SU-DHL-6 (cell line): ENCODE data around the gene TMEM245.

Experiments
- H2AFZ ChIP-seq: fragments of 200-600 bp; sonication (generic); 2 replicates; pipeline ENCODE4 v1.6.1; 2014; ENCODE audit warnings: low read depth, mild to moderate bottlenecking, moderate library complexity, mixed read lengths, antibody characterized with exemption, low read length; ENCODE audit not compliant: severe bottlenecking
- H3F3A ChIP-seq: fragments of 200-600 bp; shearing (Covaris generic); 2 replicates; pipeline ENCODE4 v1.6.0; 2016; ENCODE audit warnings: antibody characterized with exemption, mild to moderate bottlenecking; ENCODE audit not compliant: insufficient read depth
- H3K27ac ChIP-seq: fragments of 200-600 bp; sonication (generic); 2 replicates; pipeline ENCODE4 v1.5.1; 2016; ENCODE audit warnings: low read depth, mild to moderate bottlenecking, low read length, moderate library complexity, mixed read lengths
- H3K27me3 ChIP-seq: fragments of 200-600 bp; sonication (generic), shearing (Covaris generic); 2 replicates; pipeline ENCODE4 v1.6.0; 2014; ENCODE audit warnings: mild to moderate bottlenecking, low read length
- H3K36me3 ChIP-seq: fragments of 200-600 bp; sonication (generic); 2 replicates; pipeline ENCODE4 v1.6.1; 2014; ENCODE audit warnings: mild to moderate bottlenecking, low read length, mixed read lengths
- H3K4me2 ChIP-seq: fragments of 300-600, 200-600 bp; shearing (Covaris generic), sonication (generic); 2 replicates; pipeline ENCODE4 v1.6.0; 2014; ENCODE audit warnings: low read length, low read depth, mild to moderate bottlenecking; ENCODE audit not compliant: poor library complexity, severe bottlenecking
- H3K4me3 ChIP-seq: fragments of 200-600 bp; sonication (generic); 2 replicates; pipeline ENCODE4 v1.5.1; 2014; ENCODE audit warnings: antibody characterized with exemption, low read length, mild to moderate bottlenecking, mixed read lengths; ENCODE audit not compliant: insufficient read depth, poor library complexity, severe bottlenecking
- H3K79me2 ChIP-seq: fragments of 200-600 bp; sonication (generic); 2 replicates; pipeline ENCODE4 v1.6.1; 2014; ENCODE audit warnings: mild to moderate bottlenecking, low read length, moderate library complexity; ENCODE audit not compliant: insufficient read depth
- H3K9ac ChIP-seq: fragments of 200-600 bp; sonication (generic); 2 replicates; pipeline ENCODE4 v1.7.0; 2014; ENCODE audit warnings: mild to moderate bottlenecking, low read length
- H3K9me2 ChIP-seq: fragments of 200-600 bp; sonication (generic); replicated peaks from 2 replicates; pipeline ENCODE4 v1.6.1; 2014; ENCODE audit warnings: low read length; ENCODE audit not compliant: insufficient read depth
- H3K9me3 ChIP-seq: fragments of 200-600 bp; sonication (generic); 2 replicates; pipeline ENCODE4 v1.6.1; 2014; ENCODE audit warnings: low read length, mixed read lengths; ENCODE audit not compliant: insufficient read depth
- H4K20me1 ChIP-seq: fragments of 200-600 bp; sonication (generic); 2 replicates; pipeline ENCODE4 v1.6.1; 2014; ENCODE audit warnings: low read depth, mild to moderate bottlenecking, antibody characterized with exemption, low read length, moderate library complexity, mixed read lengths
- CTCF ChIP-seq: fragments of 200-600 bp; sonication (generic); IDR thresholded peaks from one replicate; pipeline ENCODE4 v1.5.1; 2017; ENCODE audit warnings: antibody characterized with exemption, mild to moderate bottlenecking, low read length, moderate library complexity; ENCODE audit not compliant: insufficient read depth, poor library complexity, severe bottlenecking
- EZH2phosphoT487 ChIP-seq: fragments of 200-600 bp; sonication (generic), shearing (Covaris generic); conservative IDR thresholded peaks from 2 replicates; pipeline ENCODE4 v1.6.1; 2018; ENCODE audit warnings: mild to moderate bottlenecking, antibody characterized with exemption, low read length, moderate library complexity, mixed read lengths

Gene TMEM245

GRCh38 chr9:109150925-109151545 is 31.3 kb upstream of the TMEM245 start:
- no peak overlapping the region for H2AFZ ChIP-seq
- no peaks in the 10 kb centered on the region for H3F3A ChIP-seq
- H3K27ac ChIP-seq: no peak overlapping the region
- peaks cover 3% of the 10 kb centered on the region; the same call in 1 of the 2 replicates for H3K9me3 ChIP-seq
- H4K20me1 ChIP-seq: no peaks in the 10 kb centered on the region
- no peaks in the 10 kb centered on the region for H3K27me3 ChIP-seq
- TF ChIP-seq EZH2phosphoT487: no peak
- no peak for TF ChIP-seq CTCF
- H3K79me2 ChIP-seq: no peaks in the 10 kb centered on the region
- no peaks in the 10 kb centered on the region for H3K36me3 ChIP-seq
- no peak overlapping the region for H3K4me3 ChIP-seq
- no peak overlapping the region for H3K9ac ChIP-seq
- H3K4me2 ChIP-seq: no peak overlapping the region
- no peaks in the 10 kb centered on the region for H3K9me2 ChIP-seq

- no peak overlapping the region for H3K9ac ChIP-seq
- no peak overlapping the region for H3K4me3 ChIP-seq
- H3K79me2 ChIP-seq: no peaks in the 10 kb centered on the region
- H3K27ac ChIP-seq: no peak overlapping the region
- no peaks in the 10 kb centered on the region for H4K20me1 ChIP-seq
- H3K27me3 ChIP-seq: no peaks in the 10 kb centered on the region
- H3K36me3 ChIP-seq: no peaks in the 10 kb centered on the region
- no peak overlapping the region for H3K4me2 ChIP-seq
- no peak for TF ChIP-seq CTCF
- no peaks in the 10 kb centered on the region for H3K9me2 ChIP-seq
- no peak overlapping the region for H2AFZ ChIP-seq
- H3F3A ChIP-seq: no peaks in the 10 kb centered on the region
- peaks cover 3% of the 10 kb centered on the region; the same call in 1 of the 2 replicates for H3K9me3 ChIP-seq
Observed at GRCh38 chr9:109149722-109150121, 30.0 kb upstream of the TMEM245 start.

- Histone ChIP-seq H3K36me3 (no peaks in the 10 kb centered on the region), H3F3A (no peaks in the 10 kb centered on the region), H3K9ac (no peak overlapping the region), H2AFZ (no peak overlapping the region), H3K9me2 (no peaks in the 10 kb centered on the region), H3K79me2 (no peaks in the 10 kb centered on the region), H4K20me1 (no peaks in the 10 kb centered on the region), H3K27me3 (no peaks in the 10 kb centered on the region), H3K4me2 (no peak overlapping the region), H3K4me3 (no peak overlapping the region), H3K9me3 (peaks cover 3% of the 10 kb centered on the region; the same call in 1 of the 2 replicates), H3K27ac (no peak overlapping the region)
- TF ChIP-seq CTCF (no peak), EZH2phosphoT487 (no peak)
Observed at GRCh38 chr9:109149089-109149488, 29.3 kb upstream of the TMEM245 start.
